Muscle layer of colon (tissue), 2 donors: ENCODE results near the gene NUP210.

Source experiments
- H3K27ac ChIP-seq: one replicate; pipeline ENCODE4 v1.7.0; 2013; ENCODE audit warnings: low read depth, mild to moderate bottlenecking, low read length, moderate library complexity
- H3K27me3 ChIP-seq, 2 donors: one replicate each; pipeline ENCODE4 v1.7.0; 2013; ENCODE audit warnings: low read length in 2 of 2, mild to moderate bottlenecking in 2 of 2; ENCODE audit not compliant: insufficient read depth in 2 of 2, control insufficient read depth in 1 of 2
- H3K36me3 ChIP-seq: one replicate; pipeline ENCODE4 v1.7.0; 2013; ENCODE audit warnings: mild to moderate bottlenecking, low read length; ENCODE audit not compliant: insufficient read depth
- H3K4me1 ChIP-seq: one replicate; pipeline ENCODE4 v1.7.0; 2013; ENCODE audit warnings: mild to moderate bottlenecking, low read length; ENCODE audit not compliant: insufficient read depth
- H3K4me3 ChIP-seq, 2 donors: one replicate each; pipeline ENCODE4 v1.7.0; 2013; ENCODE audit warnings: low read length in 2 of 2, low read depth in 1 of 2, mild to moderate bottlenecking in 1 of 2, moderate library complexity in 1 of 2
- H3K9ac ChIP-seq: one replicate; pipeline ENCODE4 v1.7.0; 2013; ENCODE audit warnings: low read length
- H3K9me3 ChIP-seq: one replicate; pipeline ENCODE4 v1.7.0; 2013; ENCODE audit warnings: mild to moderate bottlenecking, low read length
- donor health status: abdominal sarcoma.
- donor health status: Adenocarcinoma of cecum.

Gene NUP210

GRCh38 chr3:13370055-13370454 is 50.1 kb downstream of the NUP210 start:
- H3K4me3 ChIP-seq, result no peak overlapping the region
- no peak overlapping the region for H3K27ac ChIP-seq
- no peaks in the 10 kb centered on the region for H3K27me3 ChIP-seq
- no peaks in the 10 kb centered on the region for H3K4me1 ChIP-seq
- no peak overlapping the region for H3K9ac ChIP-seq
- H3K36me3 ChIP-seq, result no peaks in the 10 kb centered on the region
- no peaks in the 10 kb centered on the region for H3K9me3 ChIP-seq

GRCh38 chr3:13368834-13369233 is 51.3 kb downstream of the NUP210 start:
- Histone ChIP-seq H3K9me3 (no peaks in the 10 kb centered on the region), H3K4me3 (no peak overlapping the region), H3K4me1 (no peaks in the 10 kb centered on the region), H3K27ac (no peak overlapping the region), H3K9ac (no peak overlapping the region), H3K27me3 (no peaks in the 10 kb centered on the region), H3K36me3 (no peaks in the 10 kb centered on the region)

- Histone ChIP-seq H3K36me3 (no peaks in the 10 kb centered on the region), H3K9ac (no peak overlapping the region), H3K27me3 (no peaks in the 10 kb centered on the region), H3K27ac (no peak overlapping the region), H3K4me3 (no peak overlapping the region), H3K9me3 (no peaks in the 10 kb centered on the region), H3K4me1 (no peaks in the 10 kb centered on the region)
These were observed 52.4 kb downstream of the NUP210 start for GRCh38 chr3:13367728-13368127.

- H3K9me3 ChIP-seq, result no peaks in the 10 kb centered on the region
- no peak overlapping the region for H3K27ac ChIP-seq
- H3K27me3 ChIP-seq, result no peaks in the 10 kb centered on the region
- H3K9ac ChIP-seq, result no peak overlapping the region
- H3K4me3 ChIP-seq, result no peak overlapping the region
- no peaks in the 10 kb centered on the region for H3K4me1 ChIP-seq
- H3K36me3 ChIP-seq, result no peaks in the 10 kb centered on the region
These were observed 54.4 kb downstream of the NUP210 start for GRCh38 chr3:13365390-13366379.

GRCh38 chr3:13364602-13365271 is 55.4 kb downstream of the NUP210 start:
- Histone ChIP-seq H3K4me3 (no peak overlapping the region), H3K27ac (no peak overlapping the region), H3K9ac (no peak overlapping the region), H3K36me3 (no peaks in the 10 kb centered on the region), H3K4me1 (no peaks in the 10 kb centered on the region), H3K27me3 (no peaks in the 10 kb centered on the region), H3K9me3 (no peaks in the 10 kb centered on the region)

- no peaks in the 10 kb centered on the region for H3K36me3 ChIP-seq
- no peaks in the 10 kb centered on the region for H3K9me3 ChIP-seq
- no peaks in the 10 kb centered on the region for H3K4me1 ChIP-seq
- H3K4me3 ChIP-seq, result no peak overlapping the region
- H3K9ac ChIP-seq, result no peak overlapping the region
- no peak overlapping the region for H3K27ac ChIP-seq
- no peaks in the 10 kb centered on the region for H3K27me3 ChIP-seq
These were observed 57.6 kb downstream of the NUP210 start for GRCh38 chr3:13362551-13362950.

GRCh38 chr3:13359916-13360315 is 60.2 kb downstream of the NUP210 start:
- no peak overlapping the region for H3K9ac ChIP-seq
- H3K4me3 ChIP-seq, result no peak overlapping the region
- H3K27ac ChIP-seq, result no peak overlapping the region
- H3K27me3 ChIP-seq, result no peaks in the 10 kb centered on the region
- no peaks in the 10 kb centered on the region for H3K4me1 ChIP-seq
- H3K36me3 ChIP-seq, result no peaks in the 10 kb centered on the region
- H3K9me3 ChIP-seq, result no peaks in the 10 kb centered on the region

- Histone ChIP-seq H3K9ac (no peak overlapping the region), H3K9me3 (no peaks in the 10 kb centered on the region), H3K36me3 (no peaks in the 10 kb centered on the region), H3K27me3 (no peaks in the 10 kb centered on the region), H3K4me3 (no peak overlapping the region), H3K4me1 (no peaks in the 10 kb centered on the region), H3K27ac (no peak overlapping the region)
These were observed 61.5 kb downstream of the NUP210 start for GRCh38 chr3:13358643-13359042.

GRCh38 chr3:13358051-13358450 is 62.1 kb downstream of the NUP210 start:
- no peaks in the 10 kb centered on the region for H3K27me3 ChIP-seq
- no peak overlapping the region for H3K9ac ChIP-seq
- no peaks in the 10 kb centered on the region for H3K4me1 ChIP-seq
- no peak overlapping the region for H3K27ac ChIP-seq
- H3K4me3 ChIP-seq, result no peak overlapping the region
- no peaks in the 10 kb centered on the region for H3K9me3 ChIP-seq
- H3K36me3 ChIP-seq, result no peaks in the 10 kb centered on the region

- H3K4me1 ChIP-seq, result no peaks in the 10 kb centered on the region
- no peaks in the 10 kb centered on the region for H3K27me3 ChIP-seq
- H3K27ac ChIP-seq, result no peak overlapping the region
- H3K9me3 ChIP-seq, result no peaks in the 10 kb centered on the region
- no peaks in the 10 kb centered on the region for H3K36me3 ChIP-seq
- no peak overlapping the region for H3K4me3 ChIP-seq
- H3K9ac ChIP-seq, result no peak overlapping the region
These were observed 63.0 kb downstream of the NUP210 start for GRCh38 chr3:13357074-13357473.

GRCh38 chr3:13353936-13354542 is 66.1 kb downstream of the NUP210 start:
- no peak overlapping the region for H3K4me3 ChIP-seq
- H3K9ac ChIP-seq, result no peak overlapping the region
- no peaks in the 10 kb centered on the region for H3K27me3 ChIP-seq
- H3K36me3 ChIP-seq, result no peaks in the 10 kb centered on the region
- H3K4me1 ChIP-seq, result no peaks in the 10 kb centered on the region
- no peak overlapping the region for H3K27ac ChIP-seq
- no peaks in the 10 kb centered on the region for H3K9me3 ChIP-seq
